ENCODE data around the gene IRS2.
A peak's percentile ranks its signal among the peaks of the same experiment; 100 is the strongest.
"Not testable (repeated sequence)": the region's sequence is repeated elsewhere in the genome, so short reads cannot be mapped to it uniquely, and the experiment has no call there.

The IRS2 gene

GRCh38 chr13:109786457-109787134 lies at the start of gene IRS2:
IRS2 (minus strand) TSS chr13:109786583; CDS start chr13:109786053, 530 bp downstream.
- peak; percentile 97 for DNase-seq

- no peak for DNase-seq
Observed at GRCh38 chr13:109834973-109835720, 48.8 kb upstream of the IRS2 start.

GRCh38 chr13:109833940-109834339 lies 47.6 kb upstream of the IRS2 start:
- DNase-seq = no peak

- no peak for DNase-seq
Observed at GRCh38 chr13:109833071-109833470, 46.7 kb upstream of the IRS2 start.

GRCh38 chr13:109828591-109829316 lies 42.4 kb upstream of the IRS2 start:
- not testable (repeated sequence) for DNase-seq

GRCh38 chr13:109823201-109823600 lies 36.8 kb upstream of the IRS2 start:
- not testable (repeated sequence) for DNase-seq

GRCh38 chr13:109821103-109821502 lies 34.7 kb upstream of the IRS2 start:
- no peak for DNase-seq

- DNase-seq = no peak
Observed at GRCh38 chr13:109819874-109820273, 33.5 kb upstream of the IRS2 start.

- no peak for DNase-seq
Observed at GRCh38 chr13:109818886-109819285, 32.5 kb upstream of the IRS2 start.

GRCh38 chr13:109817591-109818535 lies 31.5 kb upstream of the IRS2 start:
- DNase-seq = no peak

GRCh38 chr13:109816808-109817203 lies 30.4 kb upstream of the IRS2 start:
- DNase-seq = no peak

GRCh38 chr13:109816112-109816807 lies 29.9 kb upstream of the IRS2 start:
- no peak for DNase-seq

GRCh38 chr13:109815651-109816050 lies 29.3 kb upstream of the IRS2 start:
- DNase-seq = no peak

- DNase-seq = no peak
Observed at GRCh38 chr13:109813663-109814062, 27.3 kb upstream of the IRS2 start.

GRCh38 chr13:109812382-109812781 lies 26.0 kb upstream of the IRS2 start:
- no peak for DNase-seq

GRCh38 chr13:109810761-109811510 lies 24.6 kb upstream of the IRS2 start:
- no peak for DNase-seq

GRCh38 chr13:109809216-109809932 lies 23.0 kb upstream of the IRS2 start:
- DNase-seq = no peak

GRCh38 chr13:109807345-109807744 lies 21.0 kb upstream of the IRS2 start:
- DNase-seq = no peak

GRCh38 chr13:109804654-109805053 lies 18.3 kb upstream of the IRS2 start:
- DNase-seq = peak; percentile 14

- DNase-seq = no peak
Observed at GRCh38 chr13:109803825-109804224, 17.4 kb upstream of the IRS2 start.

Measured in OCI-M1 (cell line).